Measurements from ENCODE around the gene DLGAP1.

GRCh38 chr18:3950668-3951404 lies 504.3 kb downstream of the DLGAP1 start:
- no peak for TF ChIP-seq EZH2 (IDR thresholded peaks at IDR 0.05)
- no peak for TF ChIP-seq CTCF (IDR thresholded peaks at IDR 0.05 in 2 of 3, conservative IDR thresholded peaks at IDR 0.05 in 1 of 3; ENCODE audit: borderline replicate concordance in 1 of 3, insufficient read depth in 1 of 3, low read depth in 2 of 3, low read length in 2 of 3)
- TF ChIP-seq ELF1 (IDR thresholded peaks at IDR 0.05; ENCODE audit: borderline replicate concordance, low read depth): no peak
- TF ChIP-seq ZBTB33 (IDR thresholded peaks at IDR 0.05; ENCODE audit: extremely low read depth, insufficient replicate concordance, low read length): no peak
- no peak for TF ChIP-seq EGR1 (IDR thresholded peaks at IDR 0.05; ENCODE audit: low read depth)
- no peak for TF ChIP-seq SIN3A (IDR thresholded peaks at IDR 0.05; ENCODE audit: low read depth)
- no peak for TF ChIP-seq ZFX (IDR thresholded peaks at IDR 0.05)
- no peak for TF ChIP-seq TCF7L2 (IDR thresholded peaks at IDR 0.05; ENCODE audit: borderline replicate concordance, extremely low read depth, insufficient read depth, insufficient read length)

Data from HCT116 (cell line).